Ascending aorta (tissue), 2 donors: ENCODE measurements around the gene CELSR1. TPM values are rescaled to one million over a fixed set of nuclear protein-coding genes. Genes with fewer than 3 reads are reported as not detected.

ENCODE experiments used
- DNase-seq, 2 donors: peaks; one replicate each; pipeline ENCODE4 v3.0.0-alpha.2; 2019; ENCODE audit warnings: low spot score in 2 of 2
- H3K27ac ChIP-seq, 2 donors: fragments of 200-600 bp; sonication (generic); one replicate each; pipeline ENCODE4 v1.5.1; 2016 to 2017; ENCODE audit warnings: mild to moderate bottlenecking in 1 of 2
- H3K27me3 ChIP-seq: fragments of 200-600 bp; sonication (generic); one replicate; pipeline ENCODE4 v1.5.1; 2017
- H3K36me3 ChIP-seq, 2 donors: fragments of 200-600 bp; sonication (generic); one replicate each; pipeline ENCODE4 v1.5.1; 2016
- H3K4me1 ChIP-seq, 2 donors: fragments of 200-600 bp; sonication (generic); one replicate each; pipeline ENCODE4 v1.5.1; 2016 to 2017; ENCODE audit warnings: mild to moderate bottlenecking in 1 of 2
- H3K4me3 ChIP-seq, 2 donors: fragments of 200-600 bp; sonication (generic); one replicate each; pipeline ENCODE4 v1.5.1; 2016 to 2017; ENCODE audit warnings: mild to moderate bottlenecking in 1 of 2
- H3K9me3 ChIP-seq, 2 donors: fragments of 200-600 bp; sonication (generic); one replicate each; pipeline ENCODE4 v1.5.1; 2016
- intact Hi-C: fragments of 100-400 bp; cut with DNase I; formaldehyde crosslinking; loops from one replicate; pipeline ENCODE4 v1.15.1; 2023
- total RNA-seq: library from RNA; depleted of rRNA; stranded (reverse); fragments of >200 nt; gene quantifications from one replicate; pipeline ENCODE4 v1.1.0, GENCODE V29; 2016
- TF ChIP-seq, protein P1 (sequence below), 3 experiments: fragments of 200-600 bp in 2 of 3; fragments of 450-650 bp in 1 of 3; sonication (generic) in 2 of 3; IDR thresholded peaks; one replicate each; pipeline ENCODE4 v1.5.1; 2016 to 2019; ENCODE audit warnings: antibody characterized with exemption in 3 of 3, mild to moderate bottlenecking in 1 of 3, moderate library complexity in 1 of 3

The CELSR1 gene
- total RNA-seq, 1 donor from 2014 or later = 10.5 TPM

GRCh38 chr22:46573781-46574437 is 36.5 kb upstream of the CELSR1 start:
- no peak for DNase-seq
- H3K27ac ChIP-seq = no peak overlapping the region
- no peak overlapping the region for H3K4me3 ChIP-seq
- no peaks in the 10 kb centered on the region for H3K36me3 ChIP-seq
- no peaks in the 10 kb centered on the region for H3K27me3 ChIP-seq
- H3K4me1 ChIP-seq = peaks cover 8 to 20% of the 10 kb centered on the region in 2 donors
- peaks cover 0 to 10% of the 10 kb centered on the region in 2 donors for H3K9me3 ChIP-seq
- TF ChIP-seq, protein P1, sequence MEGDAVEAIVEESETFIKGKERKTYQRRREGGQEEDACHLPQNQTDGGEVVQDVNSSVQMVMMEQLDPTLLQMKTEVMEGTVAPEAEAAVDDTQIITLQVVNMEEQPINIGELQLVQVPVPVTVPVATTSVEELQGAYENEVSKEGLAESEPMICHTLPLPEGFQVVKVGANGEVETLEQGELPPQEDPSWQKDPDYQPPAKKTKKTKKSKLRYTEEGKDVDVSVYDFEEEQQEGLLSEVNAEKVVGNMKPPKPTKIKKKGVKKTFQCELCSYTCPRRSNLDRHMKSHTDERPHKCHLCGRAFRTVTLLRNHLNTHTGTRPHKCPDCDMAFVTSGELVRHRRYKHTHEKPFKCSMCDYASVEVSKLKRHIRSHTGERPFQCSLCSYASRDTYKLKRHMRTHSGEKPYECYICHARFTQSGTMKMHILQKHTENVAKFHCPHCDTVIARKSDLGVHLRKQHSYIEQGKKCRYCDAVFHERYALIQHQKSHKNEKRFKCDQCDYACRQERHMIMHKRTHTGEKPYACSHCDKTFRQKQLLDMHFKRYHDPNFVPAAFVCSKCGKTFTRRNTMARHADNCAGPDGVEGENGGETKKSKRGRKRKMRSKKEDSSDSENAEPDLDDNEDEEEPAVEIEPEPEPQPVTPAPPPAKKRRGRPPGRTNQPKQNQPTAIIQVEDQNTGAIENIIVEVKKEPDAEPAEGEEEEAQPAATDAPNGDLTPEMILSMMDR (IDR thresholded peaks at IDR 0.05) = no peak
- intact Hi-C loops = no loop called here

DNA sequence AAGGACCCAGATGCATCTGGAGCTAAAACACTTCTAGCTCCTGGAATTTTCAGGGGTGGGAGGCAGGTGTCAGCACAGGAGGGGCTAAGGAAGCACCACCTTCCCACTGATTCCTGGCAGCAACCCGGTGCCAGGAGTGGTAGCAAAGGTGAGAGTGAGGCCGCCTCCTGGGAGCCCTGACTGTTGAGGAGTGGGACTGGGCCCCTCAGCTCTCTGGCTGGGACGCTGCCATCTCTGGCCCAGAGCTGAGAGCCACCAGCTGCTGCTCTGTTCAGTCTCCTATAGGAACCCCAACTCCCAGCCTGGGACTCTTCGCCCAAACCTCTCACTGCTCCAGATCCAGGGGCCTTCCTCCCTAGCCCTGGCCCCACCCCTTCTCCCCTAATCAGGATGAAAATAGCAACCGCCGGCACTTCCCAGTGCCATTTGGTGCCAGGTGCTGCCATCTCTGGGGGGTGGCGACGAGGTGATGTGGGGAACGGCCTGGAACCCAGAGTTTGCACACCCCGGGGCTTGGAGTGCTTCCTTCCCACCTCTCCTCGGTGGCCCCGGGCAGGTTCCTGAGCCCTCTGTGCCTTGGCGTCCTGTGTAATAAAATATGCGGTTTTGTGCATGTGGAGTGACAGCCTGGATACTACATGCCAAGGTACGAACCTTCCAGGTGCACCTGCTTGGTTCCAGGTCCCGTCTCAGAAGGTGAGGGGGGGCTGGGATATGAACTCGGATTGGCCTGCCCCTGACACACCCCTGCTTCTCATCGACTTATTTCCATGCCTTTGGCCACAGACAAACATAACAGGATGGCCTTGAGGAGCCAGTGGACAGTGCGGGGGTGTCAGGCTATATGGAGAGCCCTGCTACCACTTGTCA is 35.7 kb upstream of the CELSR1 start:
- Histone ChIP-seq H3K27ac (no peak overlapping the region), H3K27me3 (no peaks in the 10 kb centered on the region), H3K4me3 (no peak overlapping the region), H3K36me3 (no peaks in the 10 kb centered on the region), H3K9me3 (peaks cover 0 to 10% of the 10 kb centered on the region in 2 donors), H3K4me1 (peaks cover 5 to 12% of the 10 kb centered on the region in 2 donors)
- intact Hi-C loops = no loop called here
- TF ChIP-seq, protein P1 (IDR thresholded peaks at IDR 0.05) = no peak
- no peak for DNase-seq

GRCh38 chr22:46571642-46572250 is 34.3 kb upstream of the CELSR1 start:
- Histone ChIP-seq H3K4me1 (peaks cover 0 to 5% of the 10 kb centered on the region in 2 donors), H3K4me3 (no peak overlapping the region), H3K27ac (no peak overlapping the region), H3K36me3 (no peaks in the 10 kb centered on the region), H3K9me3 (peaks cover 0 to 10% of the 10 kb centered on the region in 2 donors), H3K27me3 (no peaks in the 10 kb centered on the region)
- intact Hi-C loops = no loop called here
- TF ChIP-seq, protein P1 (IDR thresholded peaks at IDR 0.05) = no peak
- no peak for DNase-seq

DNA sequence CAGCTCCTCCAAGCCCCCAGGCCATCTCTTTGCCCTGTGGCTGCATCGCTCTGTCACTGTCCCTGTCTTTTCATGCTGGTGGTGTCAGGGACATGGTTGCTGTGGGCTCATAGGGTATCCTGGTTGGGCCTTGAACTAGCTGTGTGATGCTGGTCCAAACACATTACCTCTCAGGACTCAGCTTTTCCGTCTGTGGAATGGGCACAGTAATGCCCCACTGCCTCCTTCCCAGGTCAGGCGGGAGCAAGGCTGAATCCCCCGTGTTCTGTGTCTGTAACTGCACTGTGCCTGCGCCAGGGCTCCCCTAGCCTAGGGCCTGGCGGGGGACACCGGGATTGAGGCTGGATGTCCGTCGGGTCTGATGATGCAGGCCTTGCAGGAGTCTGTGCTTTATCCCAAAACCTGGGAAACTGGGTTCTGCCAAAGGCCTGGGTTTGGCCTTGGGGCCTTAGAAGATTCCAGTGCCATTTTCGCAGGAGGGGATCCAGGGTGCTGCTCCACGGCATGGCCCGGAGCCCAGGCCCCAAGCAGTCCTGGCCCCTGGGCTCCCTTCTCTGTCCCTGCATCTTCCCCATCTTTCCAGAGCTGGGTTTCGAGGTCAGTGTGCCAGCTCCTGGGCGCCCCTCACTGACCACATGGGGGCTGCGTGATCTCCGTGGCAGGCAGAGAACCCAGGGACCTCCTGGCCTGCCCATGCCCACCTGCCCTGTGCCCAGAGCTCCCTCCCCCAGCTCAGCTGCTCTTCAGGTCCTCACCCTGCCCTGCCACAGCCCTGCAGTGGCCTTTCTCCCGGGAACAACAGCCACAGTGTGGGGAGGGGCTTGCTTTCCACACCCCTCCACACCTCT is 32.7 kb upstream of the CELSR1 start:
- H3K36me3 ChIP-seq = no peaks in the 10 kb centered on the region
- intact Hi-C loops = no loop called here
- H3K4me3 ChIP-seq = no peak overlapping the region
- TF ChIP-seq, protein P1 (IDR thresholded peaks at IDR 0.05) = no peak
- no peak overlapping the region for H3K27ac ChIP-seq
- no peaks in the 10 kb centered on the region for H3K27me3 ChIP-seq
- no peak for DNase-seq
- H3K9me3 ChIP-seq = peaks cover 0 to 10% of the 10 kb centered on the region in 2 donors
- H3K4me1 ChIP-seq = no peaks in the 10 kb centered on the region
